Gastroesophageal sphincter (tissue), 3 donors: ENCODE measurements around the gene LILRB3.

ENCODE experiments used
- EP300 ChIP-seq: sonication (generic); formaldehyde crosslinking; IDR thresholded peaks from one replicate; pipeline ENCODE4 v1.6.1; 2017; ENCODE audit warnings: antibody characterized with exemption, mild to moderate bottlenecking
- POLR2A ChIP-seq, 2 donors: fragments of 450-650 bp; IDR thresholded peaks; one replicate each; pipeline ENCODE4 v1.6.1; 2017; ENCODE audit warnings: antibody characterized with exemption in 2 of 2, mild to moderate bottlenecking in 2 of 2, moderate library complexity in 1 of 2
- POLR2AphosphoS5 ChIP-seq: sonication (generic); formaldehyde crosslinking; IDR thresholded peaks from one replicate; pipeline ENCODE4 v1.6.1; 2017; ENCODE audit warnings: antibody characterized with exemption
- TF ChIP-seq, protein P1 (sequence below), 4 experiments: fragments of 200-600 bp in 2 of 4; fragments of 450-650 bp in 2 of 4; sonication (generic) in 1 of 4; IDR thresholded peaks; one replicate each; pipeline ENCODE4 v1.5.1; 2017 to 2019; ENCODE audit warnings: antibody characterized with exemption in 4 of 4, mild to moderate bottlenecking in 2 of 4, moderate library complexity in 2 of 4

DNA sequence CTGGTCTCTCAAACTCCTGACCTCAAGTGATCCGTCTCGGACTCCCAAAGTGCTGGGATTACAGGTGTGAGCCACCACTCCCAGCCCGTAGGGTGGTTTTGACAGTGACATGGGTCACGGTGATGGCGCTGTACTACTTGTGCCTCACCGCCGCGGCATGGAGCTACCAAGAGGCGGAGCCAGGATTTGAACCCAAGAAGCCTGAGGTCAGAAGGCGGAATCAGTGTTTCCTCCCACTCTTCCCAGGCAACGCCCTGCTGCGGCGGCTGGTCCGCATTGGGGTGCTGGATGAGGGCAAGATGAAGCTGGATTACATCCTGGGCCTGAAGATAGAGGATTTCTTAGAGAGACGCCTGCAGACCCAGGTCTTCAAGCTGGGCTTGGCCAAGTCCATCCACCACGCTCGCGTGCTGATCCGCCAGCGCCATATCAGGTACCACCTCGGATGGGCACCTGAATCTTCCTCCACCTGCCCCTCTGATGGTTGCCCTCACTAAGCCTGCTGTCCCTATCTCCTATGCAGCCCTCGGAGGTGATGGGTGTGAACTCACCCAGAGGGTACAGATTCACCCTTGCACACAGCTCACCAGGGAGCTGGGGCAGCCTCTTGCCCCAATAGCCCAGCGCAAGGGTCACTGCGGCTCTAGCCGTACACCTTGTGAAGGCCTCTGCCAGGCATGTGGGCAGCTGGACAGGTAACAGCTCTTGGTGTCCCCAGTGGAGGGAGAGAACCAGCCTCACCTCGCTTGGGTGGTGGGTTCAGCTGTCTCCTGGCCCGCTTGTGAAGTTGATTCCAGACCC is 16.6 kb downstream of the LILRB3 start:
- TF ChIP-seq POLR2A (IDR thresholded peaks at IDR 0.05): no peak
- TF ChIP-seq, protein P1, sequence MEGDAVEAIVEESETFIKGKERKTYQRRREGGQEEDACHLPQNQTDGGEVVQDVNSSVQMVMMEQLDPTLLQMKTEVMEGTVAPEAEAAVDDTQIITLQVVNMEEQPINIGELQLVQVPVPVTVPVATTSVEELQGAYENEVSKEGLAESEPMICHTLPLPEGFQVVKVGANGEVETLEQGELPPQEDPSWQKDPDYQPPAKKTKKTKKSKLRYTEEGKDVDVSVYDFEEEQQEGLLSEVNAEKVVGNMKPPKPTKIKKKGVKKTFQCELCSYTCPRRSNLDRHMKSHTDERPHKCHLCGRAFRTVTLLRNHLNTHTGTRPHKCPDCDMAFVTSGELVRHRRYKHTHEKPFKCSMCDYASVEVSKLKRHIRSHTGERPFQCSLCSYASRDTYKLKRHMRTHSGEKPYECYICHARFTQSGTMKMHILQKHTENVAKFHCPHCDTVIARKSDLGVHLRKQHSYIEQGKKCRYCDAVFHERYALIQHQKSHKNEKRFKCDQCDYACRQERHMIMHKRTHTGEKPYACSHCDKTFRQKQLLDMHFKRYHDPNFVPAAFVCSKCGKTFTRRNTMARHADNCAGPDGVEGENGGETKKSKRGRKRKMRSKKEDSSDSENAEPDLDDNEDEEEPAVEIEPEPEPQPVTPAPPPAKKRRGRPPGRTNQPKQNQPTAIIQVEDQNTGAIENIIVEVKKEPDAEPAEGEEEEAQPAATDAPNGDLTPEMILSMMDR (IDR thresholded peaks at IDR 0.05): no peak
- no peak for TF ChIP-seq EP300
- TF ChIP-seq POLR2AphosphoS5: no peak
